GM23248 (cell line): ENCODE data around the gene CPNE2.

Experiments used
- EZH2 ChIP-seq: fragments of 200-600 bp; sonication (generic); IDR thresholded peaks from 2 replicates; pipeline ENCODE4 v1.6.1; 2018; ENCODE audit warnings: antibody characterized with exemption, mild to moderate bottlenecking; ENCODE audit not compliant: insufficient read depth, poor library complexity, severe bottlenecking
- EZH2phosphoT487 ChIP-seq: fragments of 200-600 bp; sonication (generic); IDR thresholded peaks from 2 replicates; pipeline ENCODE4 v1.6.1; 2018; ENCODE audit warnings: antibody characterized with exemption, moderate library complexity, mild to moderate bottlenecking, low read depth; ENCODE audit not compliant: insufficient read depth

DNA sequence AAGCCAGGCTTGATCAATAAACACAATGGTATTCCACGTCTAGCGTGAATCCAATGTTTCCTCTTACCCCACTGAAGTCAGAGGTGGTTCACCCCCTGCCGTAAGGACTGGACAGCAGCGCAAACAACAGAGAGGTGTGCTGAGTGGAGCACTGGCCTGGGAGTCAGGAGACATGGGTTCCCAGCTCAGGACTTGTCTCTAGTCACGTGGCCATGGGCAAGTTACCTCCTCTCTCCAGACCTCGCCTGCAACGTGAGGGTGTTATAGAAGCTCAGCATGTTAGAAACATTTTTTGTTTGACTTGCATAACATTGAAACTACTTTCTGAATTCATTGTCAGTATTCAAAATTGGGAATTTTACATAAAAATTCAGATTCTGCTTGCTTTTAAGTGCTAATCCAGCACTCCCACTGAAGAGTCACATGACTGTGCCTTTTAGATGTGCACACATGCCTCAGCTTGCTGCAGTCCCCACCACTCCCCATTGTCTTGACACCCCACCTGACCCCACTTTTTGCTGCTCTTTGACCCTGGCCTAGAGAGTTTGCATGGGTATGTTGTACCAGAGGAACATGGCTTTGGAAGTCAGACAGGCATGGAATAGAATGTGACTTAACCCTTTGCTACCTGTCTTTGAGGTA is 8.8 kb upstream of the CPNE2 start:
- no peak for TF ChIP-seq EZH2
- no peak for TF ChIP-seq EZH2phosphoT487
